HG02588 (cell line): ENCODE results near the gene CDCP1.
"Not testable (repeated sequence)": the region's sequence is repeated elsewhere in the genome, so short reads cannot be mapped to it uniquely, and the experiment has no call there.

Experiments
- ATAC-seq: cut with Tn5 transposase; IDR thresholded peaks from one replicate; pipeline ENCODE4 v1.9.1; 2021; ENCODE audit warnings: mild to moderate bottlenecking, moderate library complexity; ENCODE audit not compliant: unreplicated experiment

CDCP1 gene

GRCh38 chr3:45060165-45060892 is 85.8 kb downstream of the CDCP1 start:
- no peak for ATAC-seq

DNA sequence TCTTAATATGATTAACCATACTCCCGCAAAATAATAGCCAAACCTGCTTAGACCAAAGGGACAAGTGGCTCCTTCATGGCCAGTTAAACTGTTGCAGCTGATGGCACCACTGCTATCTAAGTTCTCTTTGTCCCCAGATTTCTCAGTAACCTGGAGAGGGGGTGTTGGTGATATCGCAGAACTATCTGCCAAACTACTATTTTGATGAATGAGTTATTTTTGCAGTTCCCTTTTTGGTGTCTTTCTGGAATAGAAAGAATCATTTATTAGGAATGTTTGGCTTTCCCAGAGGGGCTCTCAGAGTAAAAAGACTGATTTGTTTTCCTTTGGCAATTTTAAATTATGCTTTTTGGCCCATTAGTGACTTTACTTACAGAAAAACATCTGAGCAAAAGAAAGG is 87.0 kb downstream of the CDCP1 start:
- no peak for ATAC-seq

DNA sequence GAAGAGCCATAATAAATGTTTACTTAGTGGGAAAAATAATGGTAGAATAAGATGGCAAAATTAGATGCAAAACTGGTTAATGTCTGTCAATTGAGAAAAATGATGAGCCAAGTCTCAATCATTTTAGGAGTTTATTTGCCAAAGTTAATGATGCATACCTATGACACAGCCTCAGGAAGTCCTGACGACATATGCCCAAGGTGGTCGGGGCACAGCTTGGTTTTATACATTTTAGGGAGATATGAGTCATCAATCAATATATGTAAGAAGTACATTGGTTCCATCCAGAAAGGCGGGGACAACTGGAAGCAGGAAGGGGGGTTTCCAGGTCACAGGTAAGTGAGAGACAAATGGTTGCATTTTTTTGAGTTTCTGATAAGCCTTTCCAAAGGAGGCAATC is 88.6 kb downstream of the CDCP1 start:
- ATAC-seq: no peak

- no peak for ATAC-seq
Measured at GRCh38 chr3:45056608-45057301, 89.4 kb downstream of the CDCP1 start.

DNA sequence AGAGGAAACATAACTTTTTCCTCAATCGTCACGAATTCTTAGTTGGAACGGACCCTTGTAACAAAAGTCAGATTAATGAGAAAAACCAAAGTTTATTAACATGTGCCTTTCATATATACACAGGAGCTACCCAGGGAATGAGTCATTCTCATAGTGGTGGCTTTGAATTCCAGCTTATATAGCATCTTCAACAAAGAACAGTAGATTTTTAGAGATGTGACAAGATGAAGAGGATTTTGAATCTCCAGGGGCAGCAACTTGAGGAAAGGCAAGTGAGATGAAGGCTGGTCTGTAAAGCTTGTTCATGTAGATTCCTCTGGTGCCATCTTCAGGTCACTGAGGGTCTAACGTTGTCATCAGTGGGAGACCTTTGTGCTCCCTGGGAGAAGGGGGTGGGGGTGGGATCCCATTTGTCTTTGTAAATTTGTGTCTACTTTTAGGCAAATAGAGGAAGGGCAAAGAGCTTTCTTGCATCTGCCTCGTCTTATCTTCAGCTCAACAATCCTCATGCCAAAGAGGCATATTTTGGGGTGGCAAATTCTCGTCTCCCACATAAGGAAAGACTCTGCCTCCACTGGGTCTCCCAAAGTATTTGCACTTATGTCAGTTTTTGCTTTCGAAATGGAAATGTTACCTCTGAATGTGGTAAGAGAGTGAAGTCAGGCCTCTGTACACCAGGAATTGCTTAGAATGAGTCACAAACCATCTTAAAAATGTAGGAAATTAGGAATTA is 90.6 kb downstream of the CDCP1 start:
- no peak for ATAC-seq

DNA sequence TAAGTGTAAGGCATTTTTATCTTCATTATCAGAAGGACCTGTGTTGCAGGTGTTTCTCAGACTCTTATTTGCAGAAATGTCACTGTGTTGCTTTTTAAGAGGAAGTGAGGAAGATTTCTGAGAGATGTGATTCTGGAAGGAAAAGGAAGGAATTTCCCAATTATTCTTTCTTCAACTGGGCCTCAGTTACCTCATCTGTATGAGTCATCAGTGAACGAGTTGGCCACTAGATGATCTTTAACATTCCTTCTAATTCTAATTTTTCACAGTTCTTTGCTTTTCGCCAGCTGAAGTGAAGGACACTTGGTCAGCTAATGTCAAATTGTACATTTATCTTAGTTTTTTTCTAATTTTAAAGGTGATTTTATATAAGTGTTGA is 91.2 kb downstream of the CDCP1 start:
- ATAC-seq: no peak

- no peak for ATAC-seq
Measured at GRCh38 chr3:45054196-45054857, 91.9 kb downstream of the CDCP1 start.

DNA sequence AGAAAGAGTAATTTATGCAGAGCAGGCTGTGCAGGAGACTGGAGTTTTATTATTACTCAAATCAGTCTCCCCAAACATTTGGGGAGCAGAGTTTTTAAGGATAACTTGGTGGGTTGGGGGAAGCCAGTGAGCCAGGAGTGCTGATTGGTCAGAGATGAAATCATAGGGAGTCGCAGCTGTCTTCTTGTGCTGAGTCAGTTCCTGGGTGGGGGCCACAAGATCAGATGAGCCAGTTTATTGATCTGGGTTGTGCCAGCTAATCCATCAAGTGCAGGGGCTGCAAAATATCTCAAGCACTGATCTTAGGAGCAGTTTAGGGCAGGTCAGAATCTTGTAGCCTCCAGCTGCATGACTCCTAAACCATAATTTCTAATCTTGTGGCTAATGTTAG is 92.4 kb downstream of the CDCP1 start:
- not testable (repeated sequence) for ATAC-seq

- no peak for ATAC-seq
Measured at GRCh38 chr3:45051685-45052084, 94.5 kb downstream of the CDCP1 start.

GRCh38 chr3:45049807-45050206 is 96.4 kb downstream of the CDCP1 start:
- no peak for ATAC-seq

- ATAC-seq: no peak
Measured at GRCh38 chr3:45048244-45048643, 97.9 kb downstream of the CDCP1 start.

- ATAC-seq: no peak
Measured at GRCh38 chr3:45043728-45044299, 102.4 kb downstream of the CDCP1 start.

- no peak for ATAC-seq
Measured at GRCh38 chr3:45042162-45042561, 104.0 kb downstream of the CDCP1 start.

DNA sequence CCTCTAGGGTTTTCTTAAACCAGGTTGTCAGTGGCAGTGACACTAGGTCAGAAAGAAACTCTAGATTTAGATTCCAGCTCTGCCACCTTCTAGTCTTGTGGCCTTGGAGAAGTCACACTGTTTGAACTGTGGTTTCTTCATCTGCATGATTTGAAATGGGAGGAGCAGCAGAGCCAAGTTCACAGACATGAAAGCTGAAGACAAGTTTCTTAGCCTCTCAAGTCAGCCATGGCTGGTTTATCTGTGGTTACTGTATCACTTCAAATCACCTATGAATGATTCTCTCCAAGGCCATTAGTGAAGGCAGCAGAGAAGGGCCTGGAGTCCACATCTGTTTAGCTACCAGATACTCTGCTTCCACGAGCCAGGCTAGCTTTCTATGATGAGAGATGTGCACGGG is 104.5 kb downstream of the CDCP1 start:
- no peak for ATAC-seq

GRCh38 chr3:45037720-45038455 is 108.3 kb downstream of the CDCP1 start:
- peak; percentile 68 for ATAC-seq

GRCh38 chr3:45035441-45036301 is 110.5 kb downstream of the CDCP1 start:
- no peak for ATAC-seq

GRCh38 chr3:45034612-45035252 is 111.4 kb downstream of the CDCP1 start:
- no peak for ATAC-seq

DNA sequence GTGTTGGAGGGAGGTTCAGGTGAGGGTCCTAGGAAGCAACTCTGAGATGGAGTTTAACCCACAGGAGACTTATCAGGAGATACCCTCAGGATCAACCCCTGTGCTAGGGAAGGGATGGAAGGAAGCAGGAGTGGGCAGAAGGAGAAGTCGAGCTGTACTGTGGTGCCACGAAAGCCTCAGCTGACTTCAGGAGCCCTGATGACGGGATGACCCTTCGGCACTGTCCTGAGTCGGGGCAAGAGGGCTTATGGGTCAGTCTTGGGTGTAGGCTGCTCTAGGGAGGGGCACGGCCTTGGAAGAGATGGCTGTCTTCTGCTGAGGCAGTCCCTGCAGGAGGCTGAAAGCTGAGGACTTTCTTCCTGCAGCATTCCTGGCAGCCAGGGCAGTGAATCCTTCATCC is 112.4 kb downstream of the CDCP1 start:
- ATAC-seq: no peak
